SKM-1 treated with dmso at 0.1 percent for 144 hours (cell line): ENCODE measurements around the gene EXO1.
A peak's percentile ranks its signal among the peaks of the same experiment; 100 is the strongest.

Experiments
- DNase-seq: peaks from one replicate; lab custom pipeline; 2025; ENCODE audit not compliant: unreplicated experiment; lab: John Stamatoyannopoulos, UW

EXO1 gene

DNA sequence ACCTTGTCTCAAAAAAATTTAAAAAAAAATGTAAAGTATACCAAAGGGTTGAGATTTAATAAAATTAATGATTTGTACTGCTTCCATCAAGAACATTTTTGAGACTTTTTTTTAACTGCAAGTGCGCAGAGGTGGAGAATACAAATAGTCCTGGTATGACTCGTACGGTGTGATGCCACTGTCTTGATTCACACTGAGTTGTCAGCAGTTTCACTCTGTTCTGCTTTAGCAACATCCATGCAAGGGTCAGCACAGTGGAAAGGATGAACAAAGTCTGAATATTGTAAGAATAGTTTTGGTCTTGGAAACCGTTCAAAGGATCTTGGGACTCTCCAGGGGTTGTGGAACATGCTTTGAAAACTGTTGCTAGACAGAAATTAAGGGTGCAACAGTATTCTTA, 40.2 kb downstream of the EXO1 start:
- no peak for DNase-seq

DNA sequence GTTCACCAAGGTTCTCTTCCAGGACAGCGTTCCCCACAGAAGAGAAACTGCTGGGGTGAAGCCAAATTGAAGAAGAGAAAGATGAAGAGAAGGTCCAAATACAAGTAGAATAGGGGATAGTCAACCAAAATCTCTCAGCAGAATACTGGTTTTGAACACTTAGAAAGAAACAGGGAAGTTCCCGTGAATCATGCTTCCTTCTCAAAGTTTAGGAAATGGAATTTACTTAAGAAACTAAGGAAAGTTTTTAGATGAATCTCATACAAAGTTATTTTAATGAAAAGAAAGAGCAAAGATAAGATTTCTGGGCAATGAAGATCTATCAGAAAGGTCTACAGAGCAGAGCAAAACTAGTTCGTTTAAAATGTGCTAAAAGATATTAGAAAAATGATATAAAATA, 43.3 kb downstream of the EXO1 start:
- no peak for DNase-seq

DNA sequence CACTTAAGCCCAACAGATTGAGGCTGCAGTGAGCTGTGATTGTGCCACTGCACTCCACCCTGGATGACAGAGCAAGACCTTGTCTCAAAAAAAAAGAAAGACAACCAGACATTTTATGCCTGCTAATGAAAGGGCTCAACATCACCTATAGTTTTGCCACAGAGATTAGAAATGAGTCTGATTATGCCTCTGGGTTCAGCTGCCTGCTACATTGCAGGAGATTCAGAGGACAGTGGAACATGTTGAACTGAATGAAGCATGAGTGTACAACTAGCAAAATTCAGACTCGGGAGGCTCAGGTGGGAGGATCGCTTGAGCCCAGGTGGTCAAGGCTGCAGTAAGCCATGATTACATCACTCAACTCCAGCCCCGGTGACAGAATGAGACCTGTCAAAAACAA, 46.0 kb downstream of the EXO1 start:
- DNase-seq, result no peak

DNA sequence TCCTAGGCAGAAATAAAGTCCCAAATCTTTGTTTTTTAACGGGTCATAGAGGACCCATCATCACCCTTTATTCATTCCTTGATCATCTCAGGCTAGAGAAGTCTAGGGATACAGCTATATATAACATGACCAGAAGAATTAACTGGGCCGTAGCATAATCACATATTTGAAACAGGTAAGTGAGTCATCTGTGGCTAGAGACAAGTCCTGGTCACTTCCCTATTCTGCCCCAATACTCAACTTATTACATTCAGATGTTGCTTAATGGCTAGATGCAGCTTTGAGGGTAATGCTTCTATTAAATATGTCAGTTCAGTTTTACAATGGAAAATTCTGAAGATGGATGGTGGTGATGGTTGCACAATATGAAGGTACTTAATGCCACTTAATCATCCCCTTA, 47.0 kb downstream of the EXO1 start:
- DNase-seq, result peak; percentile 77

DNA sequence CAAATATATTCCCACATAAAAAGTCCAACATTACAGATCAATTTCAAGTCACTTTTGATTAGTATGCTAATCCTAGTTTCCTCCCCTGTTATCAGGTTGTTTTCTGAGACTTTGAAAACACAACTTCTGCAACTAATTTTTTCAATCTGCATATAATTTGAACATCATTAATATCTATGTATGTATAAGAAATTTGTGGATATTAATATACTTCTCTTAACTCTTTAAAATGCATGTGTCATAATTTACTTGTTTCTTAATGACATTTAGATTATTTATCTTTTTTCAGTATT, 48.6 kb downstream of the EXO1 start:
- no peak for DNase-seq

DNA sequence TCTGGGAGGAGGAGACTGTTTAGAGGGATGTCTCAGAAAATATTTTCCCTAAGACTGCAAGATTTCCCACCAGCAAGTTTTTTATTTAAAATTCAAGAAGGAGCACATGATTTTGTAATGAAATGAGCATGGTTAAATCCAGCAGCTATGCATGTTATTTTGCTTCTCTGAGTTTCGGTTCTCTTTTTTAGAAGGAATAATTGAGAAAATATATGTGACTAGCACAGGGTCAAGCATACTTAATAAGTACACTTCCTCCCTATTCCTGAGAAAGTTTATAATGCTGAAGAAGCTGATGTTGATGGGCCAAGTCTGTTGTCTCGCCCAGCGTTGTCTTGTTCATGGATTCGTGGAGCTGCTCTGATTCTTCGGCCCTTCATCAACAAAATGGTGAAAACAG, 51.2 kb downstream of the EXO1 start:
- DNase-seq, result no peak

DNA sequence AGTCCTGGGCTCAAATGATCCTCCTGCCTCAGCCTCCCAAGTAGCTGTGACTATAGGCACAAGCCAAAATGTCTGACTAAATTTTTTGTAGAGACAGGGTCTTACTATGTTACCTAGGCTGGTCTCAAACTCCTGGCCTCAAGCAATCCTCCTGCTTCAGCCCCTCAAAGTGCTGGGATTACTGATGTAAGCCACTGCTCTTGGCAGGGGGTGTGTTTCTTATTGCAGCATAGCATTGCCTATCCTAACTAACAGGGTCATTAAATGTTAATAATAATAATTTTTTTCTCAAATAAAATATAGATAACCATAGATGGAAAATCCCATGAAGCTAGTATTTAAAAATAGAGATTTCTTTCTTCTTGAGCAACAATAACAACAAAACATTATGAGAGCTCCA, 52.4 kb downstream of the EXO1 start:
- no peak for DNase-seq

DNA sequence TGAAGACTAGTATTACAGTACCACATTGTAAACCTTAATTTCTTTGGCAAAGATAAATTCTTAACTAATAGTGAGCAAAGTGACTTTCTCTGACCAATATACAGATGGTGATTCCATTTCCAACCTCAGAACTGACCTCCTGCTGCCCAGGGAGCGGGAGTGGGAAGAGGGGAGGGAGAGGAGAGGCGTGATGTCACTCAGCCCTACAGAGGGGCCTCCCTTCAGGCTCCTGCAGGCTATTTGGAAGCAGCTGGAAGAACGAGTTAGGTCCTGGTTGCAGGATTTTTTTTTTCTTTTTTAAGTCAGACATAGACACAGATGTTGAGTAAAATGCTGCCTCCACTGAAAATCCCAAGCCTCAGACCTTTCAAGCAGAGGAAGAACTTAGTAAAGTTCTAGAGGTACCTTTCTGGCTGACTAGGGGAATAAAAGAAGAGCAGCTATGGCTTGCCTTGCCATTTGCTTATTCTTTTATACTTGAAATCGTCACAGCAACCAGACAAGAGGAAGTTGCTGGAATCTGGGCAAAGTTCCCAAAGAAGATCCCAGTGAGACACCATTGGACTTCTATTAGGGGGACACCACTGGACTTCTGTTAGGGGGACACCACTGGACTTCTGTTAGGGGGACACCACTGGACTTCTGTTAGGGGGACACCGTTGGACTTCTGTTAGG, 54.5 kb downstream of the EXO1 start:
- no peak for DNase-seq

DNA sequence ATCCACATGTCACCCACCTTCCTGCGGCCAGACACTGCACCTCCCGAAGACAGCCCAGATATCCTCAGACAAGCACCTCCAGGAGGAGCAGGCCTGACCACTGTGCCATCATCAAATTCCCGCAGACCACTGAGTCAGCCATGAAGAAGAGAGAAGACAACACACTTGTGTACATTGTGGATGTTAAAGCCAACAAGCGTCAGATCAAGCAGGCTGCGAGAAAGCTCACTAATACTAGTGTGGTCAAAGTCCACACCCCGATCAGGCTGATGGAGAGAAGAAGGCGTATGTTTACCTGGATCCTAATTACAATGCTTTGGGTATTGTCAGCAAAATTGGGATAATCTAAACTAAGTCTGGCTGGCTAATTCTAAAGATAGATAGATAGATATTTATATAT, 68.2 kb downstream of the EXO1 start:
- DNase-seq, result no peak

DNA sequence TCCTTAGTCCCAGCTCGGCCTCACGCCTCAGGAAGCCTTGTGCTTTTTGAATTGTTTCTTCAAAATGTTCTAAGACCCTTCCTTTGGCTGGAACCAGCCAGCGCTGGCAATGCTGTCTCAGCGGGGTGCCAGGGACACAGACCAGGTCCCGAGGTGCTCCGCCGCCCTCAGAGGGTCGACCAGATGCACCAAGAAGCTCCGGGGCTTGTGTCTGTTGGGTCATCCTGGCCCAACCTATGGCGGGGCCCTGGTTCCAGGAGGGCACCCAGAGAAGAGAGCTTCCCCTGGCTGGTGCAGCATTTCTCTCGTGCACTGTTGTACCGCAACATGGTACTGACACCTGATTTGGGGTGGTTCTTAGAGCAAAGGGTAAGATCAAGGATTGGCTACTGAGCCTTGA, 69.5 kb downstream of the EXO1 start:
- no peak for DNase-seq

DNA sequence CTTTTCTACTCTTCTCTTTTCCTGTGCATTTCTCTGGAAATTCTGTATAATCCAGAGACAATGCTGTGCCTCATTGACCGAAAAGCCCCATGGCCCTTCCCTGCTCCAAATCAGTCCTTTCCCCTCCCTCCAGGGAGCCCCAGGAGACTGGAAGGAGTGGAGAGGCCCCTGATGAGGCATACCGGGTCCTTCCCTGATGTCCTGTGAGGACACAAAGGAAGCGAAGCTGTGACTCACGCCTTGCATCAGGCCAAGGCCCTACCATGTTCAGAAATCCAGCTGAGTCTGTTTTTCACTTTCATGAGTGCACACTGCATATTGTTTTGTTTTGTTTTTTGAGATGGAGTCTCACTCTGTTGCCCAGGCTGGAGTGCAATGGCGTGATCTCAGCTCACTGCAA, 70.9 kb downstream of the EXO1 start:
- DNase-seq, result no peak

DNA sequence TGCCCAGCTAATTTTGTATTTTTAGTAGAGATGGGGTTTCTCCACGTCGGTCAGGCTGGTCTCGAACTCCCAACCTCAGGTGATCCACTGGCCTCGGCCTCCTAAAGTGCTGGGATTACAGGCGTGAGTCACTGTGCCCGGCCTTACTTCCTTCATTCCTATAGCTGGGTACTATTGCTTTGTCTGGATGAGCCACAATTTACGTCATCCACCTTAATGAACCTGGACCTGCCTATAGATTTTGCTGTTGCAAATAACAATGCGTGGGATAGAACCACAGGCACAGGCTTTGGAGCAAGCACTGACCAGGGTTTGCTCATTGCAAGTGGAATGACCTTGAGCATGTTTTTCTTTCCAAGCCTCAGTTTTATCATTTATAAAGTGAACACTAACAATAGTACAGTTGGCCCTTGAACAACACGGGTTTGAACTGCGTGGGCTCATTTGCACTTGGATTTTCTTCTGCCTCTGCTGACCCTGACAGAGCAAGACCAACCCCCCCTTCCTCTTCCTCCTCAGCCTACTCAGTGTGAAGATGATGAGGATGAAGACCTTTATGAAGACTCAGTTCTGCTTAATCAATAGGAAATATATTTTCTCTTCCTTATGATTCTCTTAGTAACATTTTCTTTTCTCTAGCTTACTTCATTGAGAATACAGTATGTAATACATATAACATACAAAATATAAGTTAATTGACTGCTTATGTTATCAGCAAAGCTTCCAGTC, 76.2 kb downstream of the EXO1 start:
- no peak for DNase-seq

DNA sequence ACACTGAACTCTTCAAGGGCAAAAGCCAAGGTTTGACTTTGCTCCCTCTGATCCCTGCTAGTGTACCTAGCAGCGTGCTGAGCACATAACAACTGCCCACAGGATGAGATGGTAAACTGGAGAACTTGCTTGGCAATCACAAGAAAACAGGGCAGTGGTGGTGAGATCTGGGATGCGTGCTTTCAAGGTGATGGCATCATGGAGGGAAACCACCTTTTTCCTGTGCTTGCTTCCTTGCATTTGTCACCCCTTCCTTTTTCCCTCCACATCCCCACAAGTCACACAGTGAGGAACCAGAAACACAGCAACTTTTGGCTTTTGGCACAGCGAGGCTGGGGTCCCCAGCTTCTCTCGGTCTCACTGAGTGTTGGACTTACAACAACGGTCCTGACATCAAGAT, 78.1 kb downstream of the EXO1 start:
- DNase-seq, result no peak

DNA sequence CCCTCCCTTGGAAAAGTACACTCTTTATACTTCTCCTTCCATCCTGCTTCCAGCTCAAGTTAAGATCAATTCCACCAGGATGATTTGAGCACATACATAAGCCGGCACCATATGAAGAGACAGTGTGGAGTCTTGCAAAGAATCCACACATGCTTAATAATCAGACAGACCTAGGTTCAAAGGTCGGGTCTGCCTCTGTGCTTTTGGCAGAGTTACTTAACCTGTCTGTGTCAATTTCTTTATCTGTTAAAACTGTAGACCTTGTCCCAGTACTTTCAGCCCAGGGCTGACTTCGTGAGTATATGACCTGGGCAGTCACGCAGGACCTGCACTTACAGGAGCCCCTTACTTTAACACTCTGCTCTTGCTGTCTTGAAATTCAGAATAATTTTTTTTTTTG, 79.3 kb downstream of the EXO1 start:
- DNase-seq, result no peak

DNA sequence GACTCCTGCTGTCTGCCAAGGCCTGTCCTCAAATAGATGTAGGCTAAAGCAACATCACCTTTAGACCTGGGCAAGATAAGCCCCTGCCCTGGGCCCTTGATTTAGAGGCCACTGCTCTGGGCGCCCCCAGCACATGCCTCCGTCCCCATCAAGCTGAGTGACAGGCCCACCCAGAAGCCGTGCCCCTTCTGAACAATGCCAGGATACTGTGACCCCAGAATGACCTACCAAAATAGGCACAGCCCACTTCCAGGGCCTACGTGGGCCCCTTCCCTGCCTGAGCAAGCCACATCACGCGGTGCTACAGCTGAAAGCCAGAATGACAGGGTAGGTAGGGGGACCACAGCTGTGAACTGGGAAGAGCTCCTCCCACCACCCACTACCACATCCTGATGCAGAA, 84.8 kb downstream of the EXO1 start:
- DNase-seq, result no peak

DNA sequence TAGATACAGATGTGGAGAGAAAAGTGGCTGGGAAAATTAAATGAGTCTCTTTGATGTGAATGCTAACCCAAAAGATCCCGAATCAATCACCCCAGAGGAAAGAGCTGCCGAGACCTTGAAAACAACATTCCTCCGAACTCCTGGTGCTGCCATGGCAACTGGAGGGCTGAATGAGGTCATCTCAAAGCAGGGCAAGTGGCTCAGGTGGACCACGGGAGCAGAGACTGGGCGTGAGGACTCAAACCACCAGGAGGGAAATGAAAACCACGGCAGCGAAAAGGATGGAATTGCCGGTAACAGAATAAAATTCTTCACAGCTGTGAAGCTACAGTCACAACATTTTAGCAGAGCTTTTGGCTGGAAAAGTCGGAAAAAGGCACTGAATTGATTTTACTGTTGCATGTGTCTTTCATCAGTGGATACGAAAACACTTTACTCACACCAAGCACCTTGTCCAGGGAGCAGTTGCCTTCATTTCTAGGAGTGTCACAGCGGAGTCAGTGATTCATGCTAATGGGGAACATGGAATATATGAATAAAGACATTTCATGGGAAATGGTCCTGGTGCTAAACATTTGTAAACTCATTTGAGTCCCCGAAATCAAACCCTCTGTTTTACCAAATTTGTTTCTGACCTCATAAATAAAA, 86.3 kb downstream of the EXO1 start:
- no peak for DNase-seq

DNA sequence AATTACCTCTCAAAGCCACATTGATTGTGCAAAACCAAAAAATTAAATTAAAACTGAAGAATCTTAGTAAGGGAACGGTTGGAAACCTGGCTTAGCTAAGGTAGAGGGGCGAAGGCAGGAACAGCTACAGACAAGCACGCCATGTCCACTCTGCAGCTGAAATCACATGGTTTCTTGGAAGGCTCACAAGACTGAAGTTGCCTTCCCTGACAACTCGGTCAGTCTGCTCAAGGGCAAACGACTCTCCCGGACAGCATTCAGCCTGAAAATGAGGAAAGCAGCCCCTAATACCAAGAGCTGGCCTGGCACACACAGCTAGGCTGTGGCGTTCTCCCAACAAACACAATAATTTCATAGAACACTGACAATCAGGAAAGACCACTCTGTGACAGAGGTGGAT, 86.9 kb downstream of the EXO1 start:
- no peak for DNase-seq
